DOHH2 (cell line): Measurements from ENCODE around the gene GABARAPL2.

ENCODE experiments used
- H3F3A ChIP-seq: fragments of 200-600 bp; sonication (generic), shearing (Covaris generic); 2 replicates; pipeline ENCODE4 v1.6.0; 2016; ENCODE audit warnings: antibody characterized with exemption, mild to moderate bottlenecking; ENCODE audit not compliant: control insufficient read depth, insufficient read depth
- H3K27ac ChIP-seq: fragments of 200-600 bp; sonication (generic); 2 replicates; pipeline ENCODE4 v1.5.1; 2014; ENCODE audit warnings: low read depth, mild to moderate bottlenecking, low read length, moderate library complexity
- H3K27me3 ChIP-seq: fragments of 200-600 bp; sonication (generic); 2 replicates; pipeline ENCODE4 v1.6.1; 2014; ENCODE audit warnings: mild to moderate bottlenecking, low read length, mixed read lengths; ENCODE audit not compliant: control insufficient read depth
- H3K36me3 ChIP-seq: fragments of 200-600 bp; sonication (generic); 2 replicates; pipeline ENCODE4 v1.6.1; 2014; ENCODE audit warnings: mild to moderate bottlenecking, low read length, moderate library complexity, mixed read lengths; ENCODE audit not compliant: control insufficient read depth
- H3K4me1 ChIP-seq: fragments of 200-600 bp; sonication (generic); 2 replicates; pipeline ENCODE4 v1.6.1; 2014; ENCODE audit warnings: mild to moderate bottlenecking, low read length, mixed read lengths; ENCODE audit not compliant: control insufficient read depth
- H3K4me2 ChIP-seq: fragments of 200-600 bp; sonication (generic); 2 replicates; pipeline ENCODE4 v1.6.0; 2014; ENCODE audit warnings: mild to moderate bottlenecking, low read length, moderate library complexity
- H3K4me3 ChIP-seq: fragments of 200-600 bp; sonication (generic); 2 replicates; pipeline ENCODE4 v1.5.1; 2014; ENCODE audit warnings: mild to moderate bottlenecking, low read length, mixed read lengths
- H3K79me2 ChIP-seq: fragments of 200-600 bp; sonication (generic); 2 replicates; pipeline ENCODE4 v1.6.1; 2014; ENCODE audit warnings: mild to moderate bottlenecking, low read length, mixed read lengths; ENCODE audit not compliant: control insufficient read depth
- H3K9me2 ChIP-seq: fragments of 200-600 bp; sonication (generic); replicated peaks from 2 replicates; pipeline ENCODE4 v1.6.1; 2014; ENCODE audit warnings: mild to moderate bottlenecking, low read length, mixed read lengths; ENCODE audit not compliant: control insufficient read depth
- H3K9me3 ChIP-seq: fragments of 200-600 bp; sonication (generic); 2 replicates; pipeline ENCODE4 v1.6.1; 2014; ENCODE audit warnings: antibody characterized with exemption, low read length, mixed read lengths; ENCODE audit not compliant: control insufficient read depth, insufficient read depth
- H4K20me1 ChIP-seq: fragments of 200-600 bp; sonication (generic); 2 replicates; pipeline ENCODE4 v1.6.0; 2014; ENCODE audit warnings: low read depth, mild to moderate bottlenecking, antibody characterized with exemption, low read length, moderate library complexity; ENCODE audit not compliant: control insufficient read depth, insufficient read depth
- EZH2phosphoT487 ChIP-seq: fragments of 200-600 bp; sonication (generic); IDR thresholded peaks from 2 replicates; pipeline ENCODE4 v1.6.1; 2017; ENCODE audit warnings: borderline replicate concordance, mild to moderate bottlenecking, antibody characterized with exemption, low read length, moderate library complexity, mixed read lengths
- TF ChIP-seq, protein P1 (sequence below): fragments of 200-600 bp; sonication (generic); IDR thresholded peaks from one replicate; pipeline ENCODE4 v1.5.1; 2014; ENCODE audit warnings: antibody characterized with exemption, mild to moderate bottlenecking, low read depth, low read length; ENCODE audit not compliant: poor library complexity, severe bottlenecking

The GABARAPL2 gene

DNA sequence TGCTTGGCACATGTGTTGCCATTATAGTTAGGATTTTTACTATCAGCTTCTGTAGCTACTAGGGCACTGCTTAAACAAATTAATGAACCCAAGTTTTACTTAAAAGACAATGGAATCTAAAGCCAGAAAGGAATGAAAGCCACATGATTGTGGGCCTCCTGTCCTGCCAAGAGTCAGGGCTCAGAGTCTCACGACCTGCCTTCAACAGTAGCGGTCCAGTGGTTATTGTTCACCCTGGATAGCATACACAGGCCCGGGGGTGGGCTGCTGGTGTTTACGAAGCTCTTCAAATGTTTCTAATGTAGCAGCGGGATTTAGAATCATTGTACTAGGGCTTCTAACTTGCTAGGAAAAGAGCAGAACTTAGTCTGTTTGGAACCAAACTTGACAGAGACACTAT is 7.8 kb downstream of the GABARAPL2 start:
- Histone ChIP-seq H3K36me3 (peaks cover 92% of the 10 kb centered on the region), H3K4me2 (peak overlapping the region; percentile 57; the same call in 1 of the 2 replicates), H3K9me3 (no peaks in the 10 kb centered on the region), H4K20me1 (0 out of 2 replicates have a peak, but pooled peaks cover 4% of the 10 kb centered on the region), H3K4me3 (no peak overlapping the region), H3K27ac (no peak overlapping the region), H3K4me1 (peaks cover 54% of the 10 kb centered on the region), H3K79me2 (peaks cover 45% of the 10 kb centered on the region), H3F3A (peaks cover 9% of the 10 kb centered on the region), H3K27me3 (no peaks in the 10 kb centered on the region), H3K9me2 (no peaks in the 10 kb centered on the region)
- TF ChIP-seq, protein P1, sequence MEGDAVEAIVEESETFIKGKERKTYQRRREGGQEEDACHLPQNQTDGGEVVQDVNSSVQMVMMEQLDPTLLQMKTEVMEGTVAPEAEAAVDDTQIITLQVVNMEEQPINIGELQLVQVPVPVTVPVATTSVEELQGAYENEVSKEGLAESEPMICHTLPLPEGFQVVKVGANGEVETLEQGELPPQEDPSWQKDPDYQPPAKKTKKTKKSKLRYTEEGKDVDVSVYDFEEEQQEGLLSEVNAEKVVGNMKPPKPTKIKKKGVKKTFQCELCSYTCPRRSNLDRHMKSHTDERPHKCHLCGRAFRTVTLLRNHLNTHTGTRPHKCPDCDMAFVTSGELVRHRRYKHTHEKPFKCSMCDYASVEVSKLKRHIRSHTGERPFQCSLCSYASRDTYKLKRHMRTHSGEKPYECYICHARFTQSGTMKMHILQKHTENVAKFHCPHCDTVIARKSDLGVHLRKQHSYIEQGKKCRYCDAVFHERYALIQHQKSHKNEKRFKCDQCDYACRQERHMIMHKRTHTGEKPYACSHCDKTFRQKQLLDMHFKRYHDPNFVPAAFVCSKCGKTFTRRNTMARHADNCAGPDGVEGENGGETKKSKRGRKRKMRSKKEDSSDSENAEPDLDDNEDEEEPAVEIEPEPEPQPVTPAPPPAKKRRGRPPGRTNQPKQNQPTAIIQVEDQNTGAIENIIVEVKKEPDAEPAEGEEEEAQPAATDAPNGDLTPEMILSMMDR: no peak
- no peak for TF ChIP-seq EZH2phosphoT487

DNA sequence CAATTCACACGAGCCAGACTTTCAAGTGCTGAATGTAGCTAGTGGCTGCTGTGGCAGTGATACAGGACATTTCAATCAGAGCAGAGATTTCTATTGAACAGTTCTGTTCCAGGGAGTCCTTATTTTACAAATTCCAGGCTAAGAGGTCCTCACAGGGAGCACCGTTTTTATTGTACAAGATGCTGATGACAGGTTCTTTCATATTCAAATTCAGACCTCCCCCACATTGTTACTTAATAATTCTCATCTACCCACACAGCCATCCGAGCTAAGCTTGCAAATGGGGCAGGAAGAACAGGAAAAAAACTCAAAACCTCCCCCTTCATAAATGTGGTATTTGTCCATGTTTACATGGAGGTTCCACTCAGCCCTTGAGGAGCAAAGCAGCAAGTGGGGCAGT is 9.8 kb downstream of the GABARAPL2 start:
- Histone ChIP-seq H3K4me2 (no peak overlapping the region), H3K27me3 (no peaks in the 10 kb centered on the region), H3F3A (no peaks in the 10 kb centered on the region; the same call in 1 of the 2 replicates), H3K4me1 (peaks cover 34% of the 10 kb centered on the region), H3K4me3 (no peak overlapping the region), H3K79me2 (peaks cover 40% of the 10 kb centered on the region), H3K9me2 (no peaks in the 10 kb centered on the region), H3K36me3 (peaks cover 80% of the 10 kb centered on the region), H3K9me3 (no peaks in the 10 kb centered on the region), H3K27ac (no peak overlapping the region), H4K20me1 (0 out of 2 replicates have a peak, but pooled peaks cover 4% of the 10 kb centered on the region)
- TF ChIP-seq EZH2phosphoT487: no peak
- TF ChIP-seq, protein P1: no peak

DNA sequence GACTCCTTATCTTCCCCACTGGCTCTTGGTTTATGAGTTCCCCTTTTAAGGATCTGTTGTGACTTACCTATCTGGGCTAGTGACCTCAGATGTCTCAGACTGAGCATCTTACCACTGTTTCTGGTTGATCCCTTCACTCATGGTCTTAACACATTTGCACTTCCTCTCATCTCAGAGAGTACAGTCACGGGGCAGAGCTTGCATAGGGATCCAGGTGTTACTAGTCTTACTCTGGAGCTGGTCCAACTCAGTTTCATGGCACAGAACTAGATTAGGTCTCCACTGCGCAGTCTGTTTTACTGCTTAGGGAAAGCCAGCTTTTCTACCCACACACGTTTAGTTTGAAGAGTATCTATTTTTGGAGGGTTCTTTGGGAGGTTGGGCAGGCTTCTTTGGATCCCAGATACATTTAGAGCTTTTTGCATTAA is 10.2 kb downstream of the GABARAPL2 start:
- H3K9me3 ChIP-seq: no peaks in the 10 kb centered on the region
- H3K79me2 ChIP-seq: peaks cover 35% of the 10 kb centered on the region
- H3K9me2 ChIP-seq: no peaks in the 10 kb centered on the region
- TF ChIP-seq, protein P1: no peak
- no peak for TF ChIP-seq EZH2phosphoT487
- H3K27me3 ChIP-seq: no peaks in the 10 kb centered on the region
- peaks cover 75% of the 10 kb centered on the region for H3K36me3 ChIP-seq
- H3F3A ChIP-seq: no peaks in the 10 kb centered on the region
- H3K4me2 ChIP-seq: no peak overlapping the region
- H4K20me1 ChIP-seq: 0 out of 2 replicates have a peak, but pooled peaks cover 4% of the 10 kb centered on the region
- H3K4me3 ChIP-seq: no peak overlapping the region
- no peak overlapping the region for H3K27ac ChIP-seq
- peaks cover 30% of the 10 kb centered on the region for H3K4me1 ChIP-seq

DNA sequence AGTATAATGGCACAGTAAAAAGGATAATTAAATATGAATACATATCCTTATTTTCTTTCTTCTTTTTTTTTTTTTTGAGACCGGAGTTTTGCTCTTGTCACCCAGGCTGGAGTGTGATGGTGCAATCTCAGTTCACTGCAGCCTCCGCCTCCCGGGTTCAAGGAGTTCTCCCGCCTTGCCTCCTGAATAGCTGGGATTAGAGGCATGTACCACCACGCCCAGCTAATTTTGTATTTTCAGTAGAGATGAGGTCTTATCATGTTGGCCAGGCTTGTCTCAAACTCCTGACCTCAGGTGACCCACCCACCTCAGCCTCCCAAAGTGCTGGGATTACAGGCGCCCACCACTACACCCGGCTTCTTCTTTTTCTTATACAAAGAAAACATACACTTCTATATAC is 12.0 kb downstream of the GABARAPL2 start:
- no peaks in the 10 kb centered on the region for H3K9me3 ChIP-seq
- no peaks in the 10 kb centered on the region for H3K27me3 ChIP-seq
- no peaks in the 10 kb centered on the region for H3F3A ChIP-seq
- H3K79me2 ChIP-seq: peaks cover 18% of the 10 kb centered on the region
- no peak overlapping the region for H3K27ac ChIP-seq
- peaks cover 12% of the 10 kb centered on the region for H3K4me1 ChIP-seq
- no peaks in the 10 kb centered on the region for H3K9me2 ChIP-seq
- no peak overlapping the region for H3K4me3 ChIP-seq
- no peak overlapping the region for H3K4me2 ChIP-seq
- H4K20me1 ChIP-seq: 0 out of 2 replicates have a peak, but pooled peaks cover 4% of the 10 kb centered on the region
- TF ChIP-seq EZH2phosphoT487: no peak
- TF ChIP-seq, protein P1: no peak
- peaks cover 57% of the 10 kb centered on the region for H3K36me3 ChIP-seq
